ENCODE data around the gene NKD2.

- TF ChIP-seq CTCF (IDR thresholded peaks at IDR 0.05) (no peak), POLR2A (IDR thresholded peaks at IDR 0.05) (no peak)
These were observed 51.3 kb downstream of the NKD2 start for GRCh38 chr5:1059884-1060263.
